OCI-LY1 (cell line): ENCODE measurements around the gene CCDC141.
"Not testable (repeated sequence)": the region's sequence is repeated elsewhere in the genome, so short reads cannot be mapped to it uniquely, and the experiment has no call there.

Source experiments
- H2AFZ ChIP-seq: fragments of 200-600 bp; sonication (generic), shearing (Covaris generic); 2 replicates; pipeline ENCODE4 v1.6.0; 2014; ENCODE audit warnings: antibody characterized with exemption, mild to moderate bottlenecking, low read length
- H3F3A ChIP-seq: fragments of 200-600 bp; sonication (generic), shearing (Covaris generic); 2 replicates; pipeline ENCODE4 v1.6.0; 2014; ENCODE audit warnings: mild to moderate bottlenecking, antibody characterized with exemption, low read length, moderate library complexity; ENCODE audit not compliant: insufficient read depth
- H3K27ac ChIP-seq: fragments of 200-600 bp; sonication (generic); 2 replicates; pipeline ENCODE4 v1.5.1; 2014; ENCODE audit warnings: low read length, mixed run types, mild to moderate bottlenecking, low read depth; ENCODE audit not compliant: poor library complexity, severe bottlenecking
- H3K27me3 ChIP-seq: fragments of 200-600 bp; sonication (generic); 2 replicates; pipeline ENCODE4 v1.6.0; 2014; ENCODE audit warnings: antibody characterized with exemption, mild to moderate bottlenecking, low read length, moderate library complexity; ENCODE audit not compliant: insufficient read depth
- H3K36me3 ChIP-seq: fragments of 200-600 bp; sonication (generic); 2 replicates; pipeline ENCODE4 v1.6.1; 2014; ENCODE audit warnings: mild to moderate bottlenecking, antibody characterized with exemption, low read length, moderate library complexity, mixed read lengths; ENCODE audit not compliant: insufficient read depth
- H3K4me1 ChIP-seq: fragments of 200-600 bp; sonication (generic); 2 replicates; pipeline ENCODE4 v1.5.1; 2014; ENCODE audit warnings: mild to moderate bottlenecking, low read length, moderate library complexity; ENCODE audit not compliant: insufficient read depth, severe bottlenecking
- H3K4me2 ChIP-seq: fragments of 200-600 bp; sonication (generic), shearing (Covaris generic); 2 replicates; pipeline ENCODE4 v1.6.1; 2014; ENCODE audit warnings: low read length
- H3K4me3 ChIP-seq: fragments of 200-600 bp; sonication (generic); 2 replicates; pipeline ENCODE4 v1.5.1; 2014; ENCODE audit warnings: low read length, low read depth, mild to moderate bottlenecking, mixed read lengths; ENCODE audit not compliant: poor library complexity, severe bottlenecking
- H3K79me2 ChIP-seq: fragments of 200-600 bp; shearing (Covaris generic); 2 replicates; pipeline ENCODE4 v1.6.1; 2016; ENCODE audit warnings: mixed run types, low read length, mixed read lengths; ENCODE audit not compliant: insufficient read depth
- H3K9ac ChIP-seq: fragments of 200-600 bp; sonication (generic), shearing (Covaris generic); 2 replicates; pipeline ENCODE4 v1.6.1; 2014; ENCODE audit warnings: mild to moderate bottlenecking, low read length, mixed read lengths
- H3K9me2 ChIP-seq: fragments of 200-600 bp; sonication (generic), shearing (Covaris generic); 2 replicates; pipeline ENCODE4 v1.6.1; 2014; ENCODE audit warnings: low read depth, mild to moderate bottlenecking, low read length, mixed read lengths
- H3K9me3 ChIP-seq: fragments of 200-600 bp; shearing (Covaris generic); 2 replicates; pipeline ENCODE4 v1.6.1; 2014; ENCODE audit warnings: low read length, mixed read lengths
- H4K20me1 ChIP-seq: fragments of 200-600 bp; sonication (generic), shearing (Covaris generic); 2 replicates; pipeline ENCODE4 v1.6.0; 2016; ENCODE audit warnings: mild to moderate bottlenecking, low read length; ENCODE audit not compliant: insufficient read depth
- CTCF ChIP-seq: fragments of 200-600 bp; sonication (generic), shearing (Covaris generic); IDR thresholded peaks from 2 replicates; pipeline ENCODE4 v1.5.1; 2017; ENCODE audit warnings: mild to moderate bottlenecking, antibody characterized with exemption, low read length, moderate library complexity, mixed read lengths
- EZH2 ChIP-seq: fragments of 200-600 bp; sonication (generic), shearing (Covaris generic); IDR thresholded peaks from 2 replicates; pipeline ENCODE4 v1.8.0; 2017; ENCODE audit warnings: borderline replicate concordance, mixed run types, mild to moderate bottlenecking, antibody characterized with exemption, low read length, moderate library complexity, mixed read lengths

CCDC141 gene

GRCh38 chr2:179049203-179049545 lies 763 bp downstream of the CCDC141 start:
- Histone ChIP-seq H3K79me2 (no peaks in the 10 kb centered on the region), H3K27ac (peak overlapping the region; percentile 91), H3K4me1 (peaks cover 55% of the 10 kb centered on the region), H3K4me3 (peak overlapping the region; percentile 57), H3K27me3 (no peaks in the 10 kb centered on the region), H3K9me3 (peaks cover 6% of the 10 kb centered on the region), H3F3A (0 out of 2 replicates have a peak, but pooled peaks cover 4% of the 10 kb centered on the region), H3K36me3 (peaks cover 15% of the 10 kb centered on the region), H4K20me1 (no peaks in the 10 kb centered on the region), H3K9me2 (no peaks in the 10 kb centered on the region), H2AFZ (no peak overlapping the region), H3K4me2 (peak overlapping the region; percentile 78), H3K9ac (peak overlapping the region; percentile 67)
- TF ChIP-seq EZH2 (no peak), CTCF (no peak)

DNA sequence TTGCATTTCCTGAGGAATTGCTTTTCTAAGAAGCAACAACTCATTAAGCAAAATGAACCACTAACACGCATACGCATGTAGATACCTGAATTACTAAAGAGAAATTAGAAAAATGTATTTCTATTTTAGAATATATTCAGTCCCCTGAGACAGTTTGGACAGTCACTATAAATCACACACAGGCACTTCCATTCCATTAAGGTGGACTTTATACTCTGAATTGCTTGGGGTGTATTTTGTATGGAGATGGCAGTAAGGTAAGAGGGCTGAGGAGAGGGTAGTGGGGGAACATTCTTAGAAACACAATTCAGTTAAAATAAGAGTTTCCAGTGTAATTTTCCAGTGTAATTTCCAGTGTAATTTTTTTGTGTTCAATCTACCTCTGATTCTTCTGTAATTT lies 1.8 kb downstream of the CCDC141 start:
- peaks cover 6% of the 10 kb centered on the region for H3K9me3 ChIP-seq
- peak overlapping the region; percentile 57 for H3K4me3 ChIP-seq
- H3K9ac ChIP-seq: peak overlapping the region; percentile 67

GRCh38 chr2:179045602-179046001 lies 4.3 kb downstream of the CCDC141 start:
- not testable (repeated sequence) for H3K4me3 ChIP-seq, H2AFZ ChIP-seq, H3K9ac ChIP-seq, H3K9me3 ChIP-seq, H3K27me3 ChIP-seq, H4K20me1 ChIP-seq, H3K9me2 ChIP-seq, H3K4me2 ChIP-seq, H3F3A ChIP-seq, H3K79me2 ChIP-seq
- peak overlapping the region; percentile 91 for H3K27ac ChIP-seq
- H3K36me3 ChIP-seq: peaks cover 15% of the 10 kb centered on the region
- peaks cover 46% of the 10 kb centered on the region for H3K4me1 ChIP-seq

More for the DNA sequence above, 1.8 kb downstream of the CCDC141 start:
- peaks cover 56% of the 10 kb centered on the region for H3K4me1 ChIP-seq
- H3K79me2 ChIP-seq: no peaks in the 10 kb centered on the region
- H3K27me3 ChIP-seq: no peaks in the 10 kb centered on the region
- peak overlapping the region; percentile 91 for H3K27ac ChIP-seq
- no peaks in the 10 kb centered on the region for H4K20me1 ChIP-seq
- no peaks in the 10 kb centered on the region for H3K9me2 ChIP-seq
- TF ChIP-seq EZH2 (no peak), CTCF (no peak)
- 0 out of 2 replicates have a peak, but pooled peaks cover 4% of the 10 kb centered on the region for H3F3A ChIP-seq
- peaks cover 15% of the 10 kb centered on the region for H3K36me3 ChIP-seq
- H3K4me2 ChIP-seq: peak overlapping the region; percentile 78
- 0 out of 2 replicates have a peak overlapping the region, but pooled peaks have one; percentile 10 for H2AFZ ChIP-seq

GRCh38 chr2:179044500-179044899 lies 5.4 kb downstream of the CCDC141 start:
- Histone ChIP-seq H3K27ac (peak overlapping the region; percentile 27), H3F3A (0 out of 2 replicates have a peak, but pooled peaks cover 4% of the 10 kb centered on the region), H3K9ac (no peak overlapping the region), H3K4me1 (peaks cover 35% of the 10 kb centered on the region), H3K4me3 (no peak overlapping the region), H3K4me2 (no peak overlapping the region), H3K9me3 (peaks cover 6% of the 10 kb centered on the region), H3K9me2 (no peaks in the 10 kb centered on the region), H3K27me3 (no peaks in the 10 kb centered on the region), H4K20me1 (no peaks in the 10 kb centered on the region), H2AFZ (no peak overlapping the region), H3K79me2 (no peaks in the 10 kb centered on the region), H3K36me3 (peaks cover 15% of the 10 kb centered on the region)
- TF ChIP-seq EZH2: no peak
- TF ChIP-seq CTCF: no peak
